Naive thymus-derived CD4-positive, alpha-beta T cell (primary cell): ENCODE measurements around the gene DCUN1D4. TPM values are rescaled to one million over a fixed set of nuclear protein-coding genes. Genes with fewer than 3 reads are reported as not detected.

Experiments
- ATAC-seq: fragments of 150-1000 bp; cut with Tn5 transposase; 2 replicates; pipeline ENCODE4 v1.10.0; 2021; ENCODE audit warnings: mild to moderate bottlenecking, moderate library complexity
- CTCF ChIA-PET: fragments of 350-600 bp; sonication (Branson Sonifier 250); formaldehyde crosslinking; loops from one replicate; lab custom pipeline; 2021; ENCODE audit warnings: antibody characterized with exemption; lab: Charles Lee
- POLR2A ChIA-PET: fragments of 350-600 bp; sonication (Branson Sonifier 250); formaldehyde crosslinking; loops from one replicate; lab custom pipeline; 2021; ENCODE audit warnings: antibody characterized with exemption, inconsistent platforms; lab: Charles Lee
- DNase-seq, 9 donors: peaks; one replicate each; pipeline versions ENCODE4 v3.0.0 to v3.0.0-alpha.2; 2020 to 2022; ENCODE audit warnings: mixed read lengths in 1 of 9
- H3K27ac ChIP-seq: one replicate; pipeline ENCODE4 v1.7.0; 2013; ENCODE audit warnings: mild to moderate bottlenecking, low read depth, low read length, moderate library complexity
- H3K27me3 ChIP-seq, 2 donors: one replicate each; pipeline ENCODE4 v1.7.0; 2013; ENCODE audit warnings: low read length in 2 of 2, mild to moderate bottlenecking in 2 of 2, moderate library complexity in 2 of 2; ENCODE audit not compliant: control insufficient read depth in 2 of 2, insufficient read depth in 2 of 2
- H3K36me3 ChIP-seq, 3 experiments: 1 replicate in 2 of 3; 2 replicates in 1 of 3; pipeline ENCODE4 v1.7.0; 2013; ENCODE audit warnings: low read length in 3 of 3, mild to moderate bottlenecking in 3 of 3, moderate library complexity in 1 of 3; ENCODE audit not compliant: insufficient read depth in 3 of 3, control insufficient read depth in 2 of 3
- H3K4me1 ChIP-seq, 2 donors: one replicate each; pipeline ENCODE4 v1.7.0; 2013; ENCODE audit warnings: low read length in 2 of 2, mild to moderate bottlenecking in 2 of 2, moderate library complexity in 1 of 2; ENCODE audit not compliant: control insufficient read depth in 2 of 2, insufficient read depth in 2 of 2
- H3K4me3 ChIP-seq: 2 replicates; pipeline ENCODE4 v1.7.0; 2013; ENCODE audit warnings: mild to moderate bottlenecking, low read length
- H3K9me3 ChIP-seq, 3 experiments: 1 replicate in 2 of 3; 2 replicates in 1 of 3; pipeline ENCODE4 v1.7.0; 2013; ENCODE audit warnings: low read length in 3 of 3; ENCODE audit not compliant: control insufficient read depth in 2 of 3
- H3K27ac Mint-ChIP-seq, 9 donors: one replicate each; pipeline ENCODE4 v1.8.0; 2020 to 2022; ENCODE audit warnings: mixed read lengths in 9 of 9, mild to moderate bottlenecking in 8 of 9, moderate library complexity in 5 of 9, inconsistent platforms in 2 of 9
- H3K27me3 Mint-ChIP-seq, 5 donors: one replicate each; pipeline ENCODE4 v1.8.0; 2021 to 2022; ENCODE audit warnings: mixed read lengths in 5 of 5, mild to moderate bottlenecking in 1 of 5
- H3K36me3 Mint-ChIP-seq, 5 donors: one replicate each; pipeline ENCODE4 v1.8.0; 2020 to 2022; ENCODE audit warnings: mixed read lengths in 5 of 5, mild to moderate bottlenecking in 3 of 5, inconsistent platforms in 1 of 5
- H3K4me1 Mint-ChIP-seq, 7 donors: one replicate each; pipeline ENCODE4 v1.8.0; 2020 to 2022; ENCODE audit warnings: mixed read lengths in 7 of 7, mild to moderate bottlenecking in 3 of 7, inconsistent platforms in 1 of 7
- H3K4me3 Mint-ChIP-seq, 10 donors: one replicate each; pipeline ENCODE4 v1.8.0; 2020 to 2022; ENCODE audit warnings: mild to moderate bottlenecking in 10 of 10, mixed read lengths in 10 of 10, moderate library complexity in 6 of 10, inconsistent platforms in 2 of 10
- H3K9me3 Mint-ChIP-seq, 11 donors: one replicate each; pipeline ENCODE4 v1.8.0; 2020 to 2022; ENCODE audit warnings: mixed read lengths in 11 of 11, mild to moderate bottlenecking in 4 of 11, inconsistent platforms in 1 of 11, moderate library complexity in 1 of 11
- intact Hi-C, 2 donors: fragments of 100-400 bp; cut with micrococcal nuclease; formaldehyde crosslinking; loops; one replicate each; pipeline ENCODE4 v1.15.1; 2023
- polyA plus RNA-seq, 2 donors: library from polyadenylated mRNA; unstranded; fragments of 300-500 nt; fragmentation: Illumina TruSeq; gene quantifications; one replicate each; pipeline ENCODE4 v1.2.3, GENCODE V29; 2021
- total RNA-seq, 6 experiments: library from RNA in 5 of 6; stranded (reverse) in 5 of 6; gene quantifications; 1 replicate in 5 of 6; 2 replicates in 1 of 6; pipeline ENCODE4 v1.2.3 and lab custom pipeline; 2021 to 2026

Gene DCUN1D4
- total and polyA plus RNA-seq, 7 experiments from 2014 or later: 15.4 to 60.7 (median 31.4) TPM

DNA sequence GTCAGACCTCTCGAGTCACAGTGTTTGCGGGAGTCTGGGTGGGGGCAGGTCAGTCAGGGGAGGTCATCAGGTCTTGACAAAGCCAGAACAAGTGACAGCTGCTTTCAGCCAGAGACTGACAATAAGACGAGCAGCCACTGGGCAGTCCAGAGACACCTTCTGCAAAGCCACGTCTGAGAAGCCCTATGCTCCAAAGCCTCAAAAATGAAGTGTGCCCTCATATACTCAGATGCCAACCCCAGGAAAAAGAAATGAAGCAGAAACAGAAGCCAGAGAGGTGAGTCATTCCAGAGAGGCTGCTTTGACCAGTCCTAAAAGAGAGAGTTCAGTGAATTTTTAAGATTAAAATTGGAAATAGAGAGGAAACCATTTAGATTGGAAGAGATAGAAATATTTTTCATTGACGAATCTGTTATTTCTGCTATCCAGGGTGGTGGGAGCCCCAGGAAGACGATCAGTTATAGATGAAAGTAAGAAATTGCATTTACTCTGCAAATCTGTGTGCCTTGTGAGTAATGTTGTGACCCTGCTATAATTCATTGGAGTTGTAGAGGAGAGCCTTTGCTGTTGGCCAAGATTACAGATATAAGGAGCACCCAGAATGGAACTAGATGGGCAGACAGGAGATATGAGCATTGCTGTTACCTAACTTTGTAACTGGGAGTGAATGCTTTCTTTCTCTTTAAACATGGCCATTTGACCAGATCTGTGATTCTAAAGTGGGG, 99.3 kb downstream of the DCUN1D4 start:
- Histone ChIP-seq H3K27me3 (no peaks in the 10 kb centered on the region), H3K4me1 (no peaks in the 10 kb centered on the region), H3K9me3 (no peaks in the 10 kb centered on the region), H3K27ac (no peak overlapping the region), H3K36me3 (no peaks in the 10 kb centered on the region), H3K4me3 (no peak overlapping the region)
- ATAC-seq (no peak), DNase-seq (no peak)
- H3K36me3 Mint-ChIP-seq: peaks cover 0 to 11% (median 0%) of the 10 kb centered on the region in 5 donors
- H3K27ac Mint-ChIP-seq: no peak overlapping the region
- peaks cover 0 to 27% (median 8%) of the 10 kb centered on the region in 11 donors for H3K9me3 Mint-ChIP-seq
- ChIA-PET POLR2A (no interaction called here), CTCF (no interaction called here)
- no peaks in the 10 kb centered on the region for H3K4me1 Mint-ChIP-seq
- intact Hi-C loops: no loop called here
- H3K4me3 Mint-ChIP-seq: no peak overlapping the region
- H3K27me3 Mint-ChIP-seq: peaks cover 0 to 14% (median 4%) of the 10 kb centered on the region in 5 donors

DNA sequence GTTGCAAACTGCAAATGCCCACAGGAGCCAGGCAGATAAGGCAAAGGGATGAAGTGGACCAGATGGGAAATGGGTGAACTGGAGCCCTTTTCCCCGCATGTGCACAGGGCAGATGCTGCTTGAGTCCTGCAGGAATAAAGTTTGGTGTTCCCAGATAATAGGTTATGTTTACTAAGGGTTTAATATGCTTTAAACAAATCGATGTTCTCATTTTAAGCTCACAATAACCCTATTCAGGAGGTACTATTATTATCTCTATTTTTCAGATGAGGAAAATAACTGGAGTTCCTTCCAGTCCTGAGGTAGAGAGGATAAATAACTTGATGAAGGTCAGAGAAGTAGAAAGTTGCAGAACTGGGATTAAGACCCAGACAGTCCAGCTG, 99.9 kb downstream of the DCUN1D4 start:
- Histone ChIP-seq H3K4me1 (no peaks in the 10 kb centered on the region), H3K27me3 (no peaks in the 10 kb centered on the region), H3K9me3 (no peaks in the 10 kb centered on the region), H3K4me3 (no peak overlapping the region), H3K36me3 (no peaks in the 10 kb centered on the region), H3K27ac (no peak overlapping the region)
- ATAC-seq (no peak), DNase-seq (no peak)
- ChIA-PET POLR2A (no interaction called here), CTCF (no interaction called here)
- H3K36me3 Mint-ChIP-seq: peaks cover 0 to 11% (median 0%) of the 10 kb centered on the region in 5 donors
- intact Hi-C loops: no loop called here
- peaks cover 0 to 25% (median 10%) of the 10 kb centered on the region in 11 donors for H3K9me3 Mint-ChIP-seq
- no peak overlapping the region for H3K27ac Mint-ChIP-seq
- no peak overlapping the region for H3K4me3 Mint-ChIP-seq
- H3K27me3 Mint-ChIP-seq: peaks cover 0 to 14% (median 4%) of the 10 kb centered on the region in 5 donors
- H3K4me1 Mint-ChIP-seq: no peaks in the 10 kb centered on the region

DNA sequence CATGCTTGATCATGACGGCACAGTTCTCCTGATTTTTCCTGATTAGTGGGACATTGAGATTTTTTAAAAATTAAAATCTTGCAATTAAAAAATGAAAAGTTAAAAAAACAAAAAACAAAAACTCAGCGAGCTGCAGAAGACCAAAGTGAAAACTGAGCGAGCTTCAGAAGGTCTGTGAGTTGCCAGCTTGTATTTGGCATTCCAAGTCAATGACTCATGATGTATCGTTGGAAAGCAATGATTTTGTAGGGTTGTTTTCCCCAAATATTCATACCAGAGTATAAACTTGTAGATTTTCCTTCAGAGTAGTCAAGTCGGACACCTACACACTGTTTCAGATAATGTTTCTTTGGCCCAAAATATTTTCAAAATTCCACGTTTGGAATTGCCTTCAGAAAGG, 100.3 kb downstream of the DCUN1D4 start:
- ATAC-seq: no peak
- ChIA-PET CTCF (no interaction called here), POLR2A (no interaction called here)
- H3K9me3 Mint-ChIP-seq: peaks cover 0 to 23% (median 10%) of the 10 kb centered on the region in 11 donors
- Histone ChIP-seq H3K27ac (no peak overlapping the region), H3K36me3 (no peaks in the 10 kb centered on the region), H3K4me3 (no peak overlapping the region), H3K4me1 (no peaks in the 10 kb centered on the region), H3K9me3 (no peaks in the 10 kb centered on the region), H3K27me3 (no peaks in the 10 kb centered on the region)
- intact Hi-C loops: no loop called here
- no peak overlapping the region for H3K4me3 Mint-ChIP-seq
- H3K36me3 Mint-ChIP-seq: peaks cover 0 to 11% (median 0%) of the 10 kb centered on the region in 5 donors
- DNase-seq: no peak
- no peak overlapping the region for H3K27ac Mint-ChIP-seq
- H3K4me1 Mint-ChIP-seq: no peaks in the 10 kb centered on the region
- H3K27me3 Mint-ChIP-seq: peaks cover 0 to 14% (median 4%) of the 10 kb centered on the region in 5 donors

DNA sequence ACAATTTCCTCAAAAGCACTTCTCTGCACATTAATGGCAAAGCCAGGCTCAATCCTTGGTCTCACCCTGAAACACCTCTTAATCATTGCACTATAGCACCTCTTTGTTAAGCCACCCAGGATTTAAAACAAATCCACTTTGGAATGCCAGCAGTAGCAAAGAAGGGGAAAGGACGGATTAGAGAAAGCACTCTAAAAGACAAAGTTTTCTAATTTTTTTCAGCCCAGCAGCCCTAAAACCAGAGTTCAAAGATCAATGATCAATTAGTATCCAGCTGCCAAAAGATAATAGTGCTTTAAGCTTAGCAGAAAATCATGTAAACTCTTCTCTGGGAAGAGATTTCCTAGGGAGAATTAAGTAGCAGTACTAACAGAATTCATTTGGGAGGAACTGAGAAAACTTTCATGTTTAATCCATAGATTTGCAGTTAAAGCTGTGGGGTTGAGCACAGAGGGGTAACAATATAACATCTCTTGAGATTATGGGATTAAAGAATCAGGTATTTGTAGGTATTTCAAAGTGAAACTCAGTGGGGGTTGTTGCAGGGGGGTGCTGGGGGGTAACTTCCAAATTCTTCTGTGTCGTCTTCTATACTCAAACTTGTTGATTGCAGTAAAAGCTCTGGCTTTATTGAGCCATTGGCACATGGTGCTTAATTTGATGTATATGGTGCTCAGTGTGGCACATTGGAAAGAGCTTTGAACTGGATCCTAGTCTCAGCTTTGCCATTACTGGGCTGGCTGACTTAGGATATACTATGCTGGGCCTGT, 115.4 kb downstream of the DCUN1D4 start:
- Mint-ChIP-seq H3K36me3 (no peaks in the 10 kb centered on the region), H3K4me1 (no peaks in the 10 kb centered on the region), H3K9me3 (peaks cover 0 to 12% (median 4%) of the 10 kb centered on the region in 11 donors), H3K4me3 (no peak overlapping the region), H3K27ac (no peak overlapping the region), H3K27me3 (peaks cover 0 to 23% (median 18%) of the 10 kb centered on the region in 5 donors)
- no peak overlapping the region for H3K4me3 ChIP-seq
- no peaks in the 10 kb centered on the region for H3K36me3 ChIP-seq
- ChIA-PET CTCF (no interaction called here), POLR2A (no interaction called here)
- intact Hi-C loops: no loop called here
- H3K27ac ChIP-seq: no peak overlapping the region
- ATAC-seq: no peak
- DNase-seq: no peak
- no peaks in the 10 kb centered on the region for H3K27me3 ChIP-seq
- no peaks in the 10 kb centered on the region for H3K4me1 ChIP-seq
- H3K9me3 ChIP-seq: no peaks in the 10 kb centered on the region

DNA sequence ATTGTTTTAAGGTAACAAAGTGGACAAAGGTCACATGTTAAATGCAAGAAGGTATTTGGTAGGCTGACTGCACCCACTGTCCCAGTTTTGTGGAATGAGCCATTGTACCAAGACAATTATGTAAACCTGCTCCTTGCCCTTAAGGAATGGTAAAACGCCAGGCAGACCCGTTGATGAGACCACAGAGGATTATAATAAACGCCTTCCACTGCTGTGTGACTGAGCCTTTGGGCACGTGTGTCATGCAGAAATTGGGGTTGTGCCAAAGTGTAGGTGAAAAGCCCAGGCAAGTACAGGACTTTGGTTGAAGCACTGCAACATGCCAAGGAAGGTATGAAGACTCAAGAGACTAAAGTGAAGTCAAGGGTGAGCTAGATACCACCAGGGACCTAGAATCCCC, 117.5 kb downstream of the DCUN1D4 start:
- DNase-seq: no peak
- Mint-ChIP-seq H3K27ac (no peak overlapping the region), H3K36me3 (no peaks in the 10 kb centered on the region), H3K27me3 (peaks cover 0 to 17% (median 8%) of the 10 kb centered on the region in 5 donors), H3K4me1 (no peaks in the 10 kb centered on the region), H3K4me3 (no peak overlapping the region), H3K9me3 (peaks cover 0 to 9% (median 2%) of the 10 kb centered on the region in 11 donors)
- Histone ChIP-seq H3K27me3 (no peaks in the 10 kb centered on the region), H3K4me3 (no peak overlapping the region), H3K4me1 (no peaks in the 10 kb centered on the region), H3K27ac (no peak overlapping the region), H3K9me3 (no peaks in the 10 kb centered on the region), H3K36me3 (no peaks in the 10 kb centered on the region)
- intact Hi-C loops: no loop called here
- POLR2A ChIA-PET: no interaction called here
- CTCF ChIA-PET: no interaction called here
- no peak for ATAC-seq

DNA sequence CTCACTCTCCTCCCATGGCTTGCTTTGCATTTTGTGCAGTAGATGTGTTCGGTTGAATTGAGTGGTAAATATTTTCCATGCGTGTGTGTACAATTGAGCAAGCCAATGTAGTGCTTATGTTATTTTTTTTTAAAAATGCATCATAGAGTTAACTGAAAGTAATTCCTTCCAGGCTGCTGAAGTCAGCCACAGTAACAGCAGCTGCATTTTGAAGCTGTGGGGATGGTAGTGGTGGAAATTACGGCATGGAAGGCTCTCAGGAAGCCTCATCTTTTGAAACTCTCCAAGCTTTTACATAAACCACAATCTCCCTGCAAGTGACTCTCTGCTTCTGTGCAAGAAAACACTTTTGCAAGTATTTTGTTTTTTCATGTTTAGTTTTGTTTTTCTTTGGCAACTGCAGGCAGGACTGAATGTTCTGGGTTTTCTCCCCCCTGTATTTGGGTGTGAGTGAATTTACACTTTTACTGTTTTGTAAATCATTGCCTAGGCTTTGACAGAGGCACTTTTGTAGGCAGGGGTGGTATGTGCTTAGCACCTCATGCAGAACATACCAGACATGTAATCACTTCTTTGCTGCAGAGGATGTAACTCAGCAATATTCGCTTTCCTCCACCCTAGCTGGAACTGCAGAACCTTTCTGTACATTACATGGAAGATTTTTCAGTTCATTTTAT, 121.0 kb downstream of the DCUN1D4 start:
- H3K27me3 Mint-ChIP-seq: peaks cover 0 to 22% (median 8%) of the 10 kb centered on the region in 5 donors
- CTCF ChIA-PET: interaction anchor here (0.7 kb wide), 1 partner anchor 471 kb away, joined by 3 read pairs; no protein-coding TSS in a partner anchor
- no peaks in the 10 kb centered on the region for H3K27me3 ChIP-seq
- intact Hi-C loops: no loop called here
- H3K4me3 Mint-ChIP-seq: no peak overlapping the region
- POLR2A ChIA-PET: no interaction called here
- H3K4me1 ChIP-seq: no peaks in the 10 kb centered on the region
- no peaks in the 10 kb centered on the region for H3K9me3 ChIP-seq
- ATAC-seq (no peak), DNase-seq (no peak)
- H3K4me1 Mint-ChIP-seq: peaks cover 0 to 2% (median 0%) of the 10 kb centered on the region in 7 donors
- H3K36me3 Mint-ChIP-seq: peaks cover 0 to 6% (median 0%) of the 10 kb centered on the region in 5 donors
- H3K4me3 ChIP-seq: no peak overlapping the region
- no peaks in the 10 kb centered on the region for H3K36me3 ChIP-seq
- no peak overlapping the region for H3K27ac Mint-ChIP-seq
- no peak overlapping the region for H3K27ac ChIP-seq
- peaks cover 0 to 18% (median 4%) of the 10 kb centered on the region in 11 donors for H3K9me3 Mint-ChIP-seq
